Skeletal muscle tissue (tissue), 5 donors: ENCODE results near the gene PSAP. TPM values are rescaled to one million over a fixed set of nuclear protein-coding genes. Genes with fewer than 3 reads are reported as not detected.

Experiments
- H3K27ac ChIP-seq: one replicate; pipeline ENCODE4 v1.7.0; 2013; ENCODE audit warnings: mild to moderate bottlenecking, low read depth, low read length, inconsistent platforms
- H3K27me3 ChIP-seq, 3 donors: one replicate each; pipeline ENCODE4 v1.7.0; 2013; ENCODE audit warnings: low read length in 3 of 3; ENCODE audit not compliant: control insufficient read depth in 3 of 3, insufficient read depth in 3 of 3
- H3K36me3 ChIP-seq, 3 donors: one replicate each; pipeline ENCODE4 v1.7.0; 2013; ENCODE audit warnings: low read length in 3 of 3; ENCODE audit not compliant: control insufficient read depth in 3 of 3, insufficient read depth in 3 of 3
- H3K4me1 ChIP-seq, 3 donors: one replicate each; pipeline ENCODE4 v1.7.0; 2013; ENCODE audit warnings: low read length in 3 of 3, mild to moderate bottlenecking in 3 of 3; ENCODE audit not compliant: control insufficient read depth in 3 of 3, insufficient read depth in 3 of 3
- H3K4me3 ChIP-seq, 3 donors: one replicate each; pipeline ENCODE4 v1.7.0; 2013; ENCODE audit warnings: low read length in 3 of 3
- H3K9ac ChIP-seq, 3 donors: one replicate each; pipeline ENCODE4 v1.7.0; 2013; ENCODE audit warnings: low read length in 3 of 3, mild to moderate bottlenecking in 3 of 3, moderate library complexity in 2 of 3, low read depth in 1 of 3
- H3K9me3 ChIP-seq, 3 donors: one replicate each; pipeline ENCODE4 v1.7.0; 2013; ENCODE audit warnings: low read length in 3 of 3; ENCODE audit not compliant: control insufficient read depth in 3 of 3
- small RNA-seq: library from RNA; depleted of rRNA; stranded (forward); fragments of <200 nt; gene quantifications from one replicate; pipeline ENCODE3, GENCODE V24; 2014
- total RNA-seq: library from RNA; depleted of rRNA; stranded (reverse); fragments of >200 nt; gene quantifications from one replicate; pipeline ENCODE4 v1.2.3, GENCODE V29; 2014
- donor health status: Osteomylitis.

The PSAP gene
- total RNA-seq, 1 donor from 2014 or later = 369 TPM

GRCh38 chr10:71771204-71771603 is 79.8 kb downstream of the PSAP start:
- Histone ChIP-seq H3K36me3 (no peaks in the 10 kb centered on the region), H3K27ac (peak overlapping the region; percentile 77), H3K27me3 (no peaks in the 10 kb centered on the region), H3K4me3 (peak overlapping the region; percentile 77 to 82 (median 81)), H3K9ac (peak overlapping the region; percentile 74 to 87 (median 78)), H3K9me3 (no peaks in the 10 kb centered on the region), H3K4me1 (peaks cover 84 to 90% (median 89%) of the 10 kb centered on the region in 3 donors)

GRCh38 chr10:71770789-71771188 is 80.3 kb downstream of the PSAP start:
- H3K36me3 ChIP-seq = no peaks in the 10 kb centered on the region
- peak overlapping the region; percentile 77 to 82 (median 81) for H3K4me3 ChIP-seq
- peak overlapping the region in 2 of 3 donors; percentile 78 to 87 for H3K9ac ChIP-seq
- peaks cover 87 to 94% (median 93%) of the 10 kb centered on the region in 3 donors for H3K4me1 ChIP-seq
- no peaks in the 10 kb centered on the region for H3K9me3 ChIP-seq
- H3K27ac ChIP-seq = peak overlapping the region; percentile 77
- no peaks in the 10 kb centered on the region for H3K27me3 ChIP-seq

GRCh38 chr10:71770255-71770654 is 80.8 kb downstream of the PSAP start:
- peak overlapping the region; percentile 77 for H3K27ac ChIP-seq
- H3K4me3 ChIP-seq = peak overlapping the region; percentile 77 to 82 (median 81)
- no peaks in the 10 kb centered on the region for H3K27me3 ChIP-seq
- peak overlapping the region in 1 of 3 donors; percentile 87 for H3K9ac ChIP-seq
- no peaks in the 10 kb centered on the region for H3K36me3 ChIP-seq
- H3K9me3 ChIP-seq = no peaks in the 10 kb centered on the region
- peaks cover 87 to 94% (median 93%) of the 10 kb centered on the region in 3 donors for H3K4me1 ChIP-seq

DNA sequence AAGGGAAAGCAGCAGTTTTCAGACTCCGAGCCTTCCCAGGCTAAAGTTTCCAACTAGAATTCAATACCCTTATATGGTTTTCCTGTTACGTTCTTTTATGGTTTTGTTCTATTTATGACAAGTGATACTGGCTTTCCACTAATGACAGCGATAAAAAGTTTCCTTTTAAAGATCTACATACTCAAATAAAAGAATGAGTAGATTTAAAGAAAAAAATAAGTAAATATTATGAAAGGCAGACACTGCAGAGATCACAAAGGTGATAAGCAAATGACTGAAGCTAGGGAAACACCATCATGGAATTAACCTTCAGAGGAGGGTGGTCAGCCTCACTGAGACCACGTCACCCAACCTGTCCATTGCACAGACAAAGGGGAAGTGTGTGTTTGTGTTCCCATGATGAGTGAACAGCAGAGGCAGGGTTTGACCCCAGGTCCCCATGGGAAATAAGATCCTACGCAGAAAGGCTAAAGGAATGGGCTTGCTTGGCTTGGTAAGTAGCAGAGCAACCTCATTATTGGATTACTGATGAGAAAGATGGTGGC is 81.7 kb downstream of the PSAP start:
- no peaks in the 10 kb centered on the region for H3K36me3 ChIP-seq
- peak overlapping the region; percentile 2 to 23 (median 20) for H3K4me3 ChIP-seq
- no peak overlapping the region for H3K9ac ChIP-seq
- H3K27ac ChIP-seq = peak overlapping the region; percentile 80
- H3K27me3 ChIP-seq = no peaks in the 10 kb centered on the region
- H3K9me3 ChIP-seq = no peaks in the 10 kb centered on the region
- H3K4me1 ChIP-seq = peaks cover 87 to 94% (median 93%) of the 10 kb centered on the region in 3 donors

GRCh38 chr10:71767420-71768035 is 83.5 kb downstream of the PSAP start:
- Histone ChIP-seq H3K9ac (peak overlapping the region in 1 of 3 donors; percentile 57), H3K4me3 (peak overlapping the region in 1 of 3 donors; percentile 13), H3K36me3 (peaks cover 0 to 2% (median 0%) of the 10 kb centered on the region in 3 donors), H3K27ac (peak overlapping the region; percentile 80), H3K27me3 (no peaks in the 10 kb centered on the region), H3K9me3 (no peaks in the 10 kb centered on the region), H3K4me1 (peaks cover 83 to 88% (median 85%) of the 10 kb centered on the region in 3 donors)

DNA sequence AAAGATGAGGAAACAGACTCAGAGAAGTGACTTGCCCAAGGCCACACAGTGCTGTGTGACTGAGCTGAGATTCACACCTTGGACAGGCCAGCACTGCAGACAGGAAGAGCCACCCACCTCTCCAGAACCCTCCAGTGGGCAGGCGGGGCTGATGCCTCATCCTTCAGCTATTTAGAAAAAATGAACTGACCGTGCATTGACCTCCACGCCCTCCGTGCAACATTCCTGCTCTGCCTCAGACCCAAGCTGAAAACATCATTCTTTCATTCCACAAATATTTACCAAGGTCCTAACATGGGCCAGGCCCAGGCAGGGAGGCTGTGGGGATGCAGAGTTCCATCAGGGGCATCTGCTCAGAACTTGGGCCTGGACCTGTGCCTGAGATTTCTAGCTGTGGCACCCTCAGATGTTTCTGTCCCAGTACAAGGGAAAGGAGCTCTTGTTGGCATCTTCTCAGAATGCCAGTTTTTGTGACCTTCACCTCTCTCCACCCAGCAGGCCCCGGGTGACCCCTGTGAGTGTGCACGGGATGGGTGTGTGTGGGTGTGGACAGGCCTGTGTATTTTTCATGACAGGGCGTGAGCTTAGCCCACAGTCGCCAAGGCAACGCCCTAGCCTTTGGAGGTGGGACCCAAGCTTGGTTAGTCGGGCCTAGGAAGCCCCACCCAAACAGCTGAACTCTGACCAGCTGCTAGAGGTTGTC is 84.2 kb downstream of the PSAP start:
- Histone ChIP-seq H3K4me1 (peaks cover 83 to 88% (median 85%) of the 10 kb centered on the region in 3 donors), H3K36me3 (peaks cover 0 to 2% (median 0%) of the 10 kb centered on the region in 3 donors), H3K9me3 (no peaks in the 10 kb centered on the region), H3K27ac (peak overlapping the region; percentile 80), H3K9ac (peak overlapping the region in 2 of 3 donors; percentile 23 to 57), H3K27me3 (no peaks in the 10 kb centered on the region), H3K4me3 (no peak overlapping the region)

Small RNAs within 50 kb of the gene (small RNA-seq; reads per million reads assigned to genes)
- gene MIR7152 (not detected), gene RNU7-38P (not detected)

Other genes starting within 250 kb of the PSAP start
- gene C10orf105, start 131.5 kb downstream of the PSAP start, total RNA-seq = not detected
- 13.6 TPM for gene VSIR, start 77.7 kb downstream of the PSAP start, total RNA-seq
- gene CHST3, start 113.1 kb upstream of the PSAP start, total RNA-seq = 15.7 TPM
- 2.6 TPM for gene SPOCK2, start 237.3 kb upstream of the PSAP start, total RNA-seq